Activated T-cell treated with anti-CD3 and anti-CD28 coated beads, Interleukin-2, amount 50 U/mL, for 24 hours (primary cell): ENCODE measurements around the gene CCDC106.

Experiments
- DNase-seq: peaks from one replicate; pipeline ENCODE4 v3.0.0-alpha.2; 2020
- H3K27ac Mint-ChIP-seq: 2 replicates; pipeline ENCODE4 v1.8.0; 2020; ENCODE audit warnings: mild to moderate bottlenecking, mixed read lengths
- H3K27me3 Mint-ChIP-seq: 2 replicates; pipeline ENCODE4 v1.8.0; 2020; ENCODE audit warnings: mixed read lengths
- H3K36me3 Mint-ChIP-seq: 2 replicates; pipeline ENCODE4 v1.8.0; 2020; ENCODE audit warnings: low read depth, mixed read lengths
- H3K4me1 Mint-ChIP-seq: 2 replicates; pipeline ENCODE4 v1.8.0; 2020; ENCODE audit warnings: low read depth, mixed read lengths
- H3K4me3 Mint-ChIP-seq: 2 replicates; pipeline ENCODE4 v1.8.0; 2020; ENCODE audit warnings: mild to moderate bottlenecking, moderate library complexity, mixed read lengths
- H3K9me3 Mint-ChIP-seq: 2 replicates; pipeline ENCODE4 v1.8.0; 2020; ENCODE audit warnings: mixed read lengths

Gene CCDC106

GRCh38 chr19:55647732-55648584 is at the start of gene CCDC106:
CCDC106 (plus strand) TSS chr19:55648212; CDS start chr19:55649047, 835 bp downstream.
- Mint-ChIP-seq H3K4me1 (peaks cover 57% of the 10 kb centered on the region), H3K36me3 (peaks cover 63% of the 10 kb centered on the region), H3K9me3 (no peaks in the 10 kb centered on the region), H3K27ac (peak within 1 kb of the TSS; percentile 90), H3K4me3 (peak within 1 kb of the TSS; percentile 80), H3K27me3 (no peaks in the 10 kb centered on the region)
- DNase-seq, result peak; percentile 75

- peak overlapping the region; percentile 97 for H3K4me3 Mint-ChIP-seq
- H3K4me1 Mint-ChIP-seq, result peaks cover 33% of the 10 kb centered on the region
- DNase-seq, result peak; percentile 98
- peak overlapping the region; percentile 100 for H3K27ac Mint-ChIP-seq
- peaks cover 4% of the 10 kb centered on the region for H3K9me3 Mint-ChIP-seq
- H3K36me3 Mint-ChIP-seq, result peaks cover 56% of the 10 kb centered on the region
- no peaks in the 10 kb centered on the region for H3K27me3 Mint-ChIP-seq
Measured at GRCh38 chr19:55598719-55599467, 49.1 kb upstream of the CCDC106 start.

GRCh38 chr19:55599468-55599841 is 48.6 kb upstream of the CCDC106 start, which contains the start of gene FIZ1:
FIZ1 (minus strand) TSS chr19:55599517; CDS start chr19:55597865, 1,652 bp downstream.
- peak; percentile 98 for DNase-seq
- Mint-ChIP-seq H3K4me1 (peaks cover 36% of the 10 kb centered on the region), H3K36me3 (peaks cover 53% of the 10 kb centered on the region), H3K27ac (peak within 1 kb of the TSS; percentile 100), H3K27me3 (no peaks in the 10 kb centered on the region), H3K9me3 (peaks cover 4% of the 10 kb centered on the region), H3K4me3 (peak within 1 kb of the TSS; percentile 97)

DNA sequence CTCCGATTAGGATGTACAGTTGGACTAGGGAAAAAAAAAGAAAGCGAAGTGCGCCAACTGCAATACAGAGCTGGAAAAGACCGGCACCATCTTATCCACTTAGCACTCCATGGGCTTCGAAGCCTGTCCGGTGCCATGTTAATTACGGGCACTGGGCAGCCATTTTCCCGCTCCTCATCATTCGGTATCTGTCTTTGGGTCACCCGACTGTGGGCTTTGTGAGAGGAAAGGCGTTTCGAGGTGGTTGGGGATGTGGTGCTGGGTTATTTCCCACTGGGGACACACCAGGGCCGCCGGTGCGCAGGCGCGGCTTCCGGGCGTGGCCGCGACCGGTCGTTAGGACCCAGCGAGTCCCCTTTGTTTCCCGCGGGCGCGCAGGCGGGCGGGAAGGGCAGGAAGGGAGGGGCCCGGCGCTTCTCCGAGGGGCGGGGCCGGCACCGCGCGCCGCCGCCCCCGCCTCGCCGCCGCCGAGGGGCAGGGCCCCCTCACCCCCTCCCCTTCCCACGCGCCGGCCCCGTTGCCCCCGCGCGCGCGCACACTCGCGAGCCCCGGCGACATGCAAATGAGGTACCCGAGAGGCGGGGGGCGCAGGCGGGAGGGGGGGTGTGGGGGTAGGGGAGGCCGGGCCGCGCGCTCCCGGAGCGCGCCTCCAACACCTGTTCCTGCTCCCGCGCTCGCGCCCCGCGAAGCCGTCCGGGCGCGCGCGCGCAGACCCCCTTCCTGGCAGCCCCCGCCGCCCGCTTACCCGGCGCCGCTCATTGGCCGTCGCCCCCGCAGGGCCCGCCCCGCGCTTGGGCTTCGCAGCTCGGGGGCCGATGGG is 48.0 kb upstream of the CCDC106 start, which contains the start of gene ZNF524:
ZNF524 (plus strand) TSS at position 447 of the 820 bp plus-strand sequence. CDS start 1,825 bp downstream, outside the sequence.
- peaks cover 4% of the 10 kb centered on the region for H3K9me3 Mint-ChIP-seq
- peak within 1 kb of the TSS; percentile 97 for H3K4me3 Mint-ChIP-seq
- DNase-seq, result peak; percentile 92
- H3K27ac Mint-ChIP-seq, result peak within 1 kb of the TSS; percentile 100
- no peaks in the 10 kb centered on the region for H3K27me3 Mint-ChIP-seq
- H3K36me3 Mint-ChIP-seq, result peaks cover 48% of the 10 kb centered on the region
- H3K4me1 Mint-ChIP-seq, result peaks cover 40% of the 10 kb centered on the region

DNA sequence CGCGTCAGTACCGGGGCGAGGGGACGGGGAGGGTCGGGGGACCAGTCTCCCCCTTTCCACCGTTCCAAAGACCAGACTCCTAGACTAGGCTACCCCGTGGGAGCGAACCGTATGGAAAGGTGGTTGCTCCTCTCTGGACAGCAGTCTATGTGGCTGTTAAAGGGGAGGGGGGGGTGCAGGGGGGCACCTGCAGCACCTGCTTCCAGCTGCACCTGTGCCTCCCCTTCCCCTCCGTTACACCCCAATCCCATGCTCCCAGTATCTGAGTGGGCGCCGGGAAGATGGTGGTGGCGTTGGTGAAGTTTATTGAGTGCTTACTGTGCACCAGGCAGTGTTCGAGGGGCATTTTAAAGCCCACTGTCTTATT is 47.4 kb upstream of the CCDC106 start:
- Mint-ChIP-seq H3K4me1 (peaks cover 40% of the 10 kb centered on the region), H3K4me3 (peak overlapping the region; percentile 97)

GRCh38 chr19:55601084-55601483 is 46.9 kb upstream of the CCDC106 start:
- peaks cover 42% of the 10 kb centered on the region for H3K36me3 Mint-ChIP-seq
- H3K9me3 Mint-ChIP-seq, result peaks cover 4% of the 10 kb centered on the region
- H3K4me1 Mint-ChIP-seq, result peaks cover 41% of the 10 kb centered on the region
- no peaks in the 10 kb centered on the region for H3K27me3 Mint-ChIP-seq
- peak overlapping the region; percentile 97 for H3K4me3 Mint-ChIP-seq
- H3K27ac Mint-ChIP-seq, result peak overlapping the region; percentile 88
- DNase-seq, result no peak

More for the DNA sequence above, 47.4 kb upstream of the CCDC106 start:
- Mint-ChIP-seq H3K27me3 (no peaks in the 10 kb centered on the region), H3K27ac (peak overlapping the region; percentile 88), H3K9me3 (peaks cover 4% of the 10 kb centered on the region), H3K36me3 (peaks cover 42% of the 10 kb centered on the region)
- no peak for DNase-seq

GRCh38 chr19:55602104-55603001 is 45.7 kb upstream of the CCDC106 start:
- Mint-ChIP-seq H3K9me3 (peaks cover 4% of the 10 kb centered on the region), H3K4me3 (no peak overlapping the region), H3K27me3 (no peaks in the 10 kb centered on the region), H3K27ac (no peak overlapping the region), H3K36me3 (peaks cover 41% of the 10 kb centered on the region), H3K4me1 (peaks cover 50% of the 10 kb centered on the region)
- DNase-seq, result no peak

DNA sequence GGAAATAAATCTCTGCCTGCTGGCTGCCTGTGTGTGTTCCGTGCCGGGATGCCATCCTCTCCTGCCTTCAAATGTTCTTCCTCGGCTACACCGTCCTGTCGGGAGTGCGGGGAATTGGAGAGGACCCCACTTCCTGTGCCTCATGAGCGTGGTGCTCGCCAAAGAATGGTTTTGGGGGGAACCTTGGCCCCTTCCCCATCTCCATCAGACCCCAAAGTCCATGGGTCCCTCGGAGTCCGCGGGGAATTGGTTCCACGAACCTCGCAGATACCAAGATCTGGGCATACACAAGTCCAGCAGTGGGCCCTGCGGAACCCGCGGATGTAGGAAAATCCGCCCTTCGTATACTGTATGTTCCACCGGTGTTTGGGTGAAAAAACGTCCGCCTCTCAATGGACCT is 44.9 kb upstream of the CCDC106 start:
- Mint-ChIP-seq H3K36me3 (peaks cover 42% of the 10 kb centered on the region), H3K4me1 (peaks cover 55% of the 10 kb centered on the region), H3K27ac (peak overlapping the region; percentile 55), H3K4me3 (no peak overlapping the region), H3K9me3 (peaks cover 4% of the 10 kb centered on the region), H3K27me3 (no peaks in the 10 kb centered on the region)
- no peak for DNase-seq

DNA sequence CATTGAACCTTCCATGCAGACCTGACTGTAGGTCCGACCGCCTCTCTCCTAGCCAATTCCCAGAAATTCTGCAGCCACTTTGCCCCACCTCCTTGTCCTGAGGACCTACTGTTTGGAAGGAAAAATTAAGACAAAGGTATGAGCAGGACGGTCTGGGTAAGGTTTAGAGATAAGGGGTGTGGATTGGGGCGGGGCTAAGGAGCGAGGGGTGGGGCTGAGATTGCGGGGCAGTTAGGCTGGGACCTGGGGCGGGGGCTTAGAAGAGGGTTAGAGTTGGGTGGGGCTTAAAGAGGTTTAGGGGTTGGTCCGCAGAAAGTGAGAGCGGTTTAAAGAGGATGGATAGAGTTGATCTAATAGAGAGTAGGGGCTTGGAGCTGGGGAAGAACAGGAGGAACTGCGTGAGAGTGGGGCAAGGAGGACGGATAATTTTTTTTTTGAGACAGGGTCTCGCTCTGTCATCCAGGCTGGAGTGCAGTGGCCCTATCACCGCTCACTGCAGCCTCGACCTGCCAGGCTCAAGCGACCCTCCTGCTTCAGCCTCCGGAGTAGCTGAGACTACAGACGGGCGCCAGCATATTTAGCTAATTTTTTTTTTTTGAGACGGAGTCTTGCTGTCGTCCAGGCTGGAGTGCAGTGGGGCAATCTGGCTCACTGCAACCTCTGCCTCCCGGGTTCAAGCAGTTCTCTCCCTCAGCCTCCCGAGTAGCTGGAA is 44.3 kb upstream of the CCDC106 start:
- no peaks in the 10 kb centered on the region for H3K27me3 Mint-ChIP-seq
- peak overlapping the region; percentile 76 for H3K4me3 Mint-ChIP-seq
- H3K4me1 Mint-ChIP-seq, result peaks cover 53% of the 10 kb centered on the region
- DNase-seq, result no peak
- H3K9me3 Mint-ChIP-seq, result peaks cover 2% of the 10 kb centered on the region
- peak overlapping the region; percentile 55 for H3K27ac Mint-ChIP-seq
- peaks cover 40% of the 10 kb centered on the region for H3K36me3 Mint-ChIP-seq

DNA sequence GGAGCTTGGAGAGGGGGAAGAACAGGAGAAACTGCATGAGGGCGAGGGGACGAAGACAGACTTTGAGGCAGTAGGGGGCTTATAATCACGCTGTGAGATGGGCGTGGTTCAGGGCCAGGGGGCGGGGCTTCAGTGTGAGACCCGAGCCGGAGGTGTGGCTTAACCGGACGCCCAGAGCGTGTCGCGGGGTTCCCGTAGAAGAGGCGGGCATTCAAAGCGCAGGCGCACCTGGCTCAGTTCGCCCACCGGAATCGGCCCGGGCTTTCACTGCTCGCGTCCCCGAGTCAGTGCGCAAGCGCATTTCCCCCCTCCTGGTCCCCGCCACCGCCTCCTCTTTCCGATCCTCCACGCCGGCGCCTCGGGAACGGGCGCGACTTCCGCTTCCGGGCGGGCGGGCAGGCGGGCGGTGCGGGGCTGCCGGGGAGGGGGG is 42.8 kb upstream of the CCDC106 start:
- Mint-ChIP-seq H3K27me3 (no peaks in the 10 kb centered on the region), H3K36me3 (peaks cover 50% of the 10 kb centered on the region), H3K27ac (peak overlapping the region; percentile 95), H3K9me3 (no peaks in the 10 kb centered on the region), H3K4me1 (peaks cover 61% of the 10 kb centered on the region), H3K4me3 (peak overlapping the region; percentile 76)
- peak; percentile 98 for DNase-seq

DNA sequence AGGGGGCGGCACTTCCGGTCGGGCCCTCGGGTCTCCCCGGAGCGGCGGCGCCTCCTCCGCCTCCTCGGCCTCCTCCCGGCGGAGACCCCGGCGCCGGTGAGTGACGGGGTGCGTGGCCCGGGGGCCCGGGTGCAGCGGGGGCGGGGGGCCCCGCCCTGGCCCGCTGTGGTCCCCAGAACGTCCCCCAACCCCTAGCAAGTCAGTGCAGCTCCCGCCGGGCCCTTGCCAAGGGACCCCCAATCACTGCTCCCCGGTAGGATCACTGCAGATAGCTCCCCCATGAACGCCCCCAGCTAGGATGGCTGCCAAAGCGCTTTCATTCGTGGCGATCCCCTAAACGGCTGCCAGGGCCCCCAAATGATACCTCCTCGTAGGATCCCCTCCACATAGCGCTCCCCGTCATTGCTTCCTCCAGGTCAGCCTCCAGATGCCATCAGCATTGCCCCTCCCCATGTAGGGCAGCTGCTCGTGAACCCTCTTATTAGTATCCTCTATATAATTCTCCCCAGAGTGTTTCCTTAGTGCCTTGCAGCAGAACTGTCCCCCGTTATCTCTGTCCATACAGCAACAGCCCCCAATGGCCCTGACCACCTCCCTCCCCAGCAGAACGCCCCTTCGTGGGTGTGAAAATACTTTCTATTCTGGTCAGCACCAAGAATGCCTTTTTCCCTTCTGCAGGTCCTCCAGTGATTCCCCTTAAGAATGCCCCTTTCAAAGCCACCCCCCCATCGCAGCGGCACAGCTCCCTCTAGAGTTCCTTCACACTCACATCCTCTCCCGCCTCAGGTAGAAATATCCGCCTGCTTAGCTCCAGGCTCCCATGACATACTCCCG is 42.2 kb upstream of the CCDC106 start, which contains the start of gene ZNF865:
ZNF865 (plus strand) TSS at position 11 of the 834 bp plus-strand sequence. CDS start 7,972 bp downstream, outside the sequence.
- peak; percentile 78 for DNase-seq
- Mint-ChIP-seq H3K27me3 (no peaks in the 10 kb centered on the region), H3K9me3 (no peaks in the 10 kb centered on the region), H3K36me3 (peaks cover 56% of the 10 kb centered on the region), H3K4me3 (peak within 1 kb of the TSS; percentile 88), H3K4me1 (peaks cover 65% of the 10 kb centered on the region), H3K27ac (peak within 1 kb of the TSS; percentile 97)

DNA sequence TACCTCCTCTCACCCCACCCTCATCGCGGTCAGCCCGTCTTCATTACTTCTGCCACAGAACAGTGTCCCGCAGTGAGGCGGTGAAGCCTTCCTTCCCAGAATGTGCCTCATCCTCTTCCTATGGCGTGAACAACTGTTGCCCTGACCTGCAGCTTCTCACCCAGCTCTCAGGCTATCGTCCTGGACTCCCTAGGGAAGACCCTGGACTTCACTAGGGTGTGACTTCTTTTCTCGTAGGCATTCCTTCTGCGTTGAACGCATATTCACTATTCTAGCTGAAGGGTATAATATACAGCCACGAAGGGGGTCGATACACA is 41.6 kb upstream of the CCDC106 start:
- Mint-ChIP-seq H3K4me3 (peak overlapping the region; percentile 88), H3K27ac (peak overlapping the region; percentile 97), H3K36me3 (peaks cover 60% of the 10 kb centered on the region), H3K27me3 (no peaks in the 10 kb centered on the region), H3K9me3 (no peaks in the 10 kb centered on the region), H3K4me1 (peaks cover 65% of the 10 kb centered on the region)
- no peak for DNase-seq
